RWPE2 (cell line): ENCODE results near the gene SERPINA12.

Experiments used
- ATAC-seq: fragments of 200-7000 bp; cut with Tn5 transposase; 3 replicates; pipeline ENCODE4 v1.9.1; 2021; ENCODE audit warnings: low read depth
- DNase-seq: peaks from one replicate; pipeline ENCODE4 v3.0.0-alpha.2; 2020; ENCODE audit warnings: low spot score
- H3K27ac ChIP-seq: fragments of 450-650 bp; 2 replicates; pipeline ENCODE4 v1.5.1; 2017; ENCODE audit warnings: mild to moderate bottlenecking; ENCODE audit not compliant: poor library complexity, severe bottlenecking
- H3K27me3 ChIP-seq: fragments of 250-450 bp; sonication (Bioruptor Pico); 2 replicates; pipeline ENCODE4 v1.5.1; 2021; ENCODE audit warnings: mild to moderate bottlenecking, moderate library complexity; ENCODE audit not compliant: insufficient read depth, poor library complexity, severe bottlenecking
- H3K36me3 ChIP-seq: fragments of 250-450 bp; sonication (Bioruptor Pico); 2 replicates; pipeline ENCODE4 v1.5.1; 2020; ENCODE audit warnings: low read depth, mild to moderate bottlenecking, moderate library complexity
- H3K4me1 ChIP-seq: fragments of 250-450 bp; sonication (Bioruptor Pico); 2 replicates; pipeline ENCODE4 v1.5.1; 2021; ENCODE audit warnings: mild to moderate bottlenecking, moderate library complexity; ENCODE audit not compliant: insufficient read depth, poor library complexity, severe bottlenecking
- H3K4me3 ChIP-seq: fragments of 250-450 bp; sonication (Bioruptor Pico); 2 replicates; pipeline ENCODE4 v1.5.1; 2021; ENCODE audit warnings: mild to moderate bottlenecking, moderate library complexity; ENCODE audit not compliant: severe bottlenecking
- H3K9me3 ChIP-seq: fragments of 250-450 bp; sonication (Bioruptor Pico); 2 replicates; pipeline ENCODE4 v1.5.1; 2021; ENCODE audit warnings: mild to moderate bottlenecking, moderate library complexity; ENCODE audit not compliant: severe bottlenecking
- TF ChIP-seq, protein P1 (sequence below): fragments of 450-650 bp; IDR thresholded peaks from one replicate; pipeline ENCODE4 v1.5.1; 2017; ENCODE audit warnings: mild to moderate bottlenecking, moderate library complexity; ENCODE audit not compliant: poor library complexity, severe bottlenecking

The SERPINA12 gene

DNA sequence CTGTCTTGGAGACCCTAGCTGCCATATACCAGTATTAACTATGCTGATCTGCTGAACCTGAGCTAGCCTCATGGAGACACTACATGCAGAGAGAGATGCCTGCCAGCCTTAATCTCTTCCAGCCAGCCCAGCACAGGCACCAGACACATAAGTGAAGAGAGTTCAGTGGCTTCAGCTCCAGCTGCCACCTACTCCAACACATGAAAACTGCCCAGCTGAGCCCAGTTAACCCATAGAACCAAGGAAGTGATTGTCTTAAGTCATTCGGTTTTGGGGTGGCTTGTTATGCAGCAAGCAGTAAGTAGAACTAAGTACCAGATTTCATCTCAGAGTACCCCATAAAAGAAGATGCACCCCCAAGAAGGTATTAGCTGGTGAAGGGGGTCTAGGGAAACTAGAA, 64.3 kb downstream of the SERPINA12 start:
- DNase-seq = no peak
- no peak for ATAC-seq
- no peaks in the 10 kb centered on the region for H3K36me3 ChIP-seq
- no peak overlapping the region for H3K4me3 ChIP-seq
- H3K27ac ChIP-seq = no peak overlapping the region
- no peaks in the 10 kb centered on the region for H3K27me3 ChIP-seq
- H3K9me3 ChIP-seq = no peaks in the 10 kb centered on the region
- H3K4me1 ChIP-seq = peaks cover 7% of the 10 kb centered on the region
- TF ChIP-seq, protein P1, sequence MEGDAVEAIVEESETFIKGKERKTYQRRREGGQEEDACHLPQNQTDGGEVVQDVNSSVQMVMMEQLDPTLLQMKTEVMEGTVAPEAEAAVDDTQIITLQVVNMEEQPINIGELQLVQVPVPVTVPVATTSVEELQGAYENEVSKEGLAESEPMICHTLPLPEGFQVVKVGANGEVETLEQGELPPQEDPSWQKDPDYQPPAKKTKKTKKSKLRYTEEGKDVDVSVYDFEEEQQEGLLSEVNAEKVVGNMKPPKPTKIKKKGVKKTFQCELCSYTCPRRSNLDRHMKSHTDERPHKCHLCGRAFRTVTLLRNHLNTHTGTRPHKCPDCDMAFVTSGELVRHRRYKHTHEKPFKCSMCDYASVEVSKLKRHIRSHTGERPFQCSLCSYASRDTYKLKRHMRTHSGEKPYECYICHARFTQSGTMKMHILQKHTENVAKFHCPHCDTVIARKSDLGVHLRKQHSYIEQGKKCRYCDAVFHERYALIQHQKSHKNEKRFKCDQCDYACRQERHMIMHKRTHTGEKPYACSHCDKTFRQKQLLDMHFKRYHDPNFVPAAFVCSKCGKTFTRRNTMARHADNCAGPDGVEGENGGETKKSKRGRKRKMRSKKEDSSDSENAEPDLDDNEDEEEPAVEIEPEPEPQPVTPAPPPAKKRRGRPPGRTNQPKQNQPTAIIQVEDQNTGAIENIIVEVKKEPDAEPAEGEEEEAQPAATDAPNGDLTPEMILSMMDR = no peak

DNA sequence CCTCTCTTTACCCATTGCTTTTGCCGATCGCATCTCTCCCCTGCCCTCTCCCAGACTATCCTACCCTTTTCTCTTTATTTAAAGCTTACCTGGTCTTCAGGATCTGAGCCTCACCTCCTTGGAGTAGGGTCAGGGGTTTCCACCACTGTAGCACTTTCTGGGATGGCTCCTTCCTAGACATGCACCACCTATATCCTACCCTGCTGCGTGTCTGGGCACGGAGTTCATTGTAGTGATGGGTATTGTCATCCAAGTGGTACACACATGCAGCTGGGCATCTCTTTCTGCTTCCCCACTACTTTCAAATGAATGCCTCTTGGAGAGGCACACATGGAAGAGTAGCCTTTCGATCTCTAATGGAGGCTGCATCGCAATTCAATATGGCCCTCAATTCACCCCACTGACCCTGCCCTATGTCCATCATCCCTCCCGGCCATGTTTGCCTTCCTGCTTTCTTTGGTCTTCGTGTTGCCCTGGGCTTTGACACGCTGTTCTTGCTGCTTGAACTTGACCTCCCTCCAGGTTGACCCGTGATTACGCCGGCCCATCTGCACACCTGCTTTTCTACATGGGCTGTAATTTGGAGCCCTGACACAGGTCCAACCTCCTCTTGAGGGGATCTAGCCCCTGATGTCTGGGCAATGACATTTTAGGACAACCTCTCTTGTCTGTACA, 67.6 kb downstream of the SERPINA12 start:
- no peak for ATAC-seq
- H3K27ac ChIP-seq = no peak overlapping the region
- TF ChIP-seq, protein P1 = no peak

DNA sequence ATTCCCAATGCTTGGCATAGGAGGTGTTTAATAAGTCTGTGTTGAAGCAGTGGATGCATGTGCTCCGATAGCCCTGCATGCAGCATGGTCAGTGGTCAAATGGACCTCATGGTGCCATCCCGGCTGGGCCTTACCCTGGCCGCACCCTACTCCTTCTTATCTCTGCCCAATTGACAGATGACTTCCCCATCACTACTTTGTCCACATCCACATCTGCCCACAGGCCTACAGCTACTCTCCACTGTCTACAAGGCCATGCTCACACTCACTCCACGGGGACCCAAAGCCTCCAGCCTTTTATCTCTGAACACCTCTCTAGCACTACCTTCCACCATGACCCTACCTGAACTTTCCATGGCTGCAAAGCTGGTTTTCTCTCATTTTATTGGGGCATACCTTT, 68.1 kb downstream of the SERPINA12 start:
- no peaks in the 10 kb centered on the region for H3K9me3 ChIP-seq
- H3K27me3 ChIP-seq = no peaks in the 10 kb centered on the region
- TF ChIP-seq, protein P1 = no peak
- H3K36me3 ChIP-seq = no peaks in the 10 kb centered on the region
- no peak overlapping the region for H3K4me3 ChIP-seq
- no peak overlapping the region for H3K27ac ChIP-seq
- ATAC-seq (no peak), DNase-seq (no peak)
- no peaks in the 10 kb centered on the region for H3K4me1 ChIP-seq

More for the DNA sequence above, 67.6 kb downstream of the SERPINA12 start:
- H3K4me1 ChIP-seq = no peaks in the 10 kb centered on the region
- no peaks in the 10 kb centered on the region for H3K9me3 ChIP-seq
- no peak for DNase-seq
- no peaks in the 10 kb centered on the region for H3K36me3 ChIP-seq
- no peaks in the 10 kb centered on the region for H3K27me3 ChIP-seq
- H3K4me3 ChIP-seq = no peak overlapping the region

DNA sequence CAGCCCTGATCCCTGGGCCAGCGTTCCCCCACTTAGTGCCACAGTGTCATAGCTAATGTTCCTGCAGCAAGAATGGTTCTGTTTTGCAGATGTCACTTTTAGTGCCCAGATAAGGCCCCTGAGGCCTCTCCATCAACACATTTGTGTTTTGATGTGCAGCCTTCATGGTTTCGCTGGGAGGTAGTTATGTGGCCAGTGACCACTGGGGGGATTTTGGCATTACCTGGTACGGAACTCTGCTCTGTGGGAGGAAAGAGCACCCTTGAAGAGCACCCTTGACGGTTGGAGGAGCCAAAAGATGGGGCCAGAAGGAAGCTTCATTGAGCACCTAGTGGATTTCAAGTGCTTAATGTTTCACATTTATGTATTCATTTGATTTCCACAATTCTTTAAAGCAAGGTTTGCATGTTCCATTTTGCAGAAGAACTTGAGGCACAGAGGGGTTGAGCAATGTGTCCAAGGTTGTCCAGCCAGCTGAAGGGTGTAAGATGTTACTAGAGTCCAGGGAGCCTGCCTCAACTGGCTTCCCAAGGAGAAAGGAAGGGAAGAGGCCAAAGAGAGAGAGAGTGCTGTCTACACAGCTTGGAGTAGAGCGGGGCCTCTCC, 69.7 kb downstream of the SERPINA12 start:
- no peaks in the 10 kb centered on the region for H3K9me3 ChIP-seq
- no peaks in the 10 kb centered on the region for H3K36me3 ChIP-seq
- DNase-seq = no peak
- no peak overlapping the region for H3K27ac ChIP-seq
- ATAC-seq = no peak
- H3K27me3 ChIP-seq = no peaks in the 10 kb centered on the region
- H3K4me3 ChIP-seq = no peak overlapping the region
- TF ChIP-seq, protein P1 = no peak
- no peaks in the 10 kb centered on the region for H3K4me1 ChIP-seq
